ENCODE results near the gene DLG5. TPM values are rescaled to one million over a fixed set of nuclear protein-coding genes. Genes with fewer than 3 reads are reported as not detected.

Gene DLG5
- total RNA-seq, 4 donors from 2014 or later = 45.4 to 92.4 (median 61.2) TPM

DNA sequence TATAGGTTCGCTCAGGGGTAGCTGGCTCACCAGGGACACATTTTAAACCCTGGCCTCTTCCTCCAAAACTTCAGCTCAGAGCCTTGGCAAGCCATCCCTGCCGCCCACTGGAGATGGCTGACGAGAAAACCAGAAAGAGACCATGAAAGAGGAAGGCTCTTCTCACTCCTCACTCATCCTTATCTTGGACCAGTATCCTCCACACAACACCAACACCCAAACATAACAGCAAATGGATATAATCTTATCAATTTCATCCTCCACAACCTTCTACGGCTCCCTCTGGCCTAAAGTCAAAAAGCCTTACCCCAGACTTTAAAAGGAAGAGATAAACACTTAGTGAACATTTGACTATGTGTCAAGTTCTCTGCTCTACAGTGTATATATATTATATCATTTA lies 26.9 kb downstream of the DLG5 start:
- Histone ChIP-seq H3K27ac (peak overlapping the region; percentile 18 to 59 (median 34)), H3K9me3 (no peaks in the 10 kb centered on the region), H3K27me3 (no peaks in the 10 kb centered on the region), H3K36me3 (no peaks in the 10 kb centered on the region), H3K4me1 (peaks cover 23 to 44% of the 10 kb centered on the region in 2 donors), H3K4me3 (replicated peaks in 1 of 3) (no peak overlapping the region)
- no peak for DNase-seq
- 82 to 95% methylated on average over 4 of the region's 4 CpGs for WGBS, 2 donors
- TF ChIP-seq POLR2A (IDR thresholded peaks at IDR 0.05) = no peak
- TF ChIP-seq, protein P1, sequence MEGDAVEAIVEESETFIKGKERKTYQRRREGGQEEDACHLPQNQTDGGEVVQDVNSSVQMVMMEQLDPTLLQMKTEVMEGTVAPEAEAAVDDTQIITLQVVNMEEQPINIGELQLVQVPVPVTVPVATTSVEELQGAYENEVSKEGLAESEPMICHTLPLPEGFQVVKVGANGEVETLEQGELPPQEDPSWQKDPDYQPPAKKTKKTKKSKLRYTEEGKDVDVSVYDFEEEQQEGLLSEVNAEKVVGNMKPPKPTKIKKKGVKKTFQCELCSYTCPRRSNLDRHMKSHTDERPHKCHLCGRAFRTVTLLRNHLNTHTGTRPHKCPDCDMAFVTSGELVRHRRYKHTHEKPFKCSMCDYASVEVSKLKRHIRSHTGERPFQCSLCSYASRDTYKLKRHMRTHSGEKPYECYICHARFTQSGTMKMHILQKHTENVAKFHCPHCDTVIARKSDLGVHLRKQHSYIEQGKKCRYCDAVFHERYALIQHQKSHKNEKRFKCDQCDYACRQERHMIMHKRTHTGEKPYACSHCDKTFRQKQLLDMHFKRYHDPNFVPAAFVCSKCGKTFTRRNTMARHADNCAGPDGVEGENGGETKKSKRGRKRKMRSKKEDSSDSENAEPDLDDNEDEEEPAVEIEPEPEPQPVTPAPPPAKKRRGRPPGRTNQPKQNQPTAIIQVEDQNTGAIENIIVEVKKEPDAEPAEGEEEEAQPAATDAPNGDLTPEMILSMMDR (IDR thresholded peaks at IDR 0.05) = no peak
- intact Hi-C loops (cut with DNase I) = no loop called here

DNA sequence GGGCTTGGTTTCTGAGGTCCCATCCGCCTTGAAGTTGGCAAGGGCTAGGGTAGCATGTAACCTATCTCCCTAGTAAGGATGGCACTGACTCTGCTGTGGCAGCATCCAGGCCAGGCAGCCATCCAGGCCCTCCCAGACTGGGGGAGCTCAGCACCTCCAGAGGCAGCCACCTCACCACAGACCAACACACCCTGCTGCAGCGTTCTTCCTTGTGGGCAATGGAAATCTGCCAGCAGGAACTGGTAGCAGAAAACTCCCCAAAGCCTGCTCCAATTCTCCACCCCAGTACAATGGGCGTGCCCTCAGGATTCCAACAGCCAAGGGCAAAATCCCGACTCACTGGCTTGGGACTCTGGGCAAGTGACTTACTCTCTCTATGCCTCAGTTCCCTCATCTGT lies 27.5 kb downstream of the DLG5 start:
- peak overlapping the region; percentile 34 to 70 (median 63) for H3K27ac ChIP-seq
- intact Hi-C loops (cut with DNase I) = no loop called here
- DNase-seq = peak; percentile 35 to 61
- H3K4me3 ChIP-seq (replicated peaks in 1 of 3) = no peak overlapping the region
- no peak for TF ChIP-seq POLR2A (IDR thresholded peaks at IDR 0.05)
- TF ChIP-seq, protein P1 (IDR thresholded peaks at IDR 0.05) = no peak
- H3K4me1 ChIP-seq = peaks cover 23 to 45% of the 10 kb centered on the region in 2 donors
- H3K36me3 ChIP-seq = no peaks in the 10 kb centered on the region
- H3K27me3 ChIP-seq = no peaks in the 10 kb centered on the region
- no peaks in the 10 kb centered on the region for H3K9me3 ChIP-seq
- 52 to 74% methylated on average over 3 of the region's 4 CpGs for WGBS, 2 donors

DNA sequence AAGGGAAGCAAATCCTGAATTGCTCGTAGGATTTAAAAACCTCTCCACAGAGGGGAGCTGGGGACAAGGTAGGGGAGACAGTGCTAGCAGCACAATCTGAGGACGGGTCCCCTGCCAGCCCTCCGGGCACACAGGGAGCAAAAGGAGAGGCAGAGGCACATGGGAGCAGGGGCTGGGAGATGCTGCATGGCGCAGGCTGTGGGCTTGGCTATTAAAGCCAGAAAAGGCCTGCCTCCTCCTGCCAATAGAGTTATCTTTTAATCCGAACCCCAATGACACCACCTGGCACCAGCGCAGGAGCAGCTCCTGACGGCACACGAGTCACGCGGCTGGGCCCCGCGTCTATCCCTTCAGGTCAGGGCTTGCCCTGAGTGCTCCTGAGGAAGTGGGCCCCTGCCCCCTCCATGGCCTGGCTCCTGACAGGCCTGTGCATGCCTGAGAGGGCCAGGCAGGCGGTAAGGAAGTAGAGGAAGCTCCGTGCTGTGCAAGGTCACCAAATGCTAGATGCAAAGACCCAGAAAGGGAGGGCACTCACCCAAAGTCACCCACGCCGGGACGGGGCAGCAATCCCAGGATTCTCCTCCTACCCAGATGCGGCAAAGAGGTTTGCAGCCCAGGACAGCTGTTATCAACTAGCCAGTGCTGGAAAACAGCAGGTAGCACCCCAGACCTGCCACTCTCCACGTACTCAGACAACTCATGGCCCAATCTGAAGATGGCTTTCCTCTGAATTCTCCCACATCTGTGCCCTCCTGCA lies 28.1 kb downstream of the DLG5 start:
- Histone ChIP-seq H3K27ac (peak overlapping the region; percentile 34 to 70 (median 63)), H3K4me1 (peaks cover 23 to 51% of the 10 kb centered on the region in 2 donors), H3K9me3 (no peaks in the 10 kb centered on the region), H3K36me3 (no peaks in the 10 kb centered on the region), H3K4me3 (replicated peaks in 1 of 3) (no peak overlapping the region), H3K27me3 (no peaks in the 10 kb centered on the region)
- intact Hi-C loops (cut with DNase I) = no loop called here
- WGBS, 2 donors = 52 to 61% methylated on average over 17 to 19 of the region's 19 CpGs
- no peak for TF ChIP-seq POLR2A (IDR thresholded peaks at IDR 0.05)
- TF ChIP-seq, protein P1 (IDR thresholded peaks at IDR 0.05) = no peak
- DNase-seq = peak; percentile 71 to 79

DNA sequence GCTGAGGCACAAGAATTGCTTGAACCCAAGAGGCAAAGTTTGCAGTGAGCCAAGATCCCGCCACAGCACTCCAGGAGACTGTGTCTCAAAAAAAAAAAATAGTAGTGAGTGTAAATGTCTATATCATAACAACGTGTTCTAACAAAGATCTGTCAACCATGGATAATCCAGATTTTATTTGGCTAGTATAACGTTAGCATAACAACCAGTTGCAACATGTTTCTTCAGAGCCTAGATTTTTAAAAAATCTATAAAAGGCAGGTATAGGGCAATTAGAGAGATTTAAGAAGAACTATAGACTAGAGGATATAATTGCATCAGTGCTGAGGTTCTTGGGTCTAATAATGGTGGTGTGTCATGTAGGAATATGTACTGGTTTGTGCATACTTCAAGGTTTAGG lies 30.5 kb downstream of the DLG5 start:
- DNase-seq = no peak
- intact Hi-C loops (cut with DNase I) = no loop called here
- no peaks in the 10 kb centered on the region for H3K9me3 ChIP-seq
- H3K4me1 ChIP-seq = peaks cover 38 to 63% of the 10 kb centered on the region in 2 donors
- no peak overlapping the region for H3K4me3 ChIP-seq (replicated peaks in 1 of 3)
- no peaks in the 10 kb centered on the region for H3K27me3 ChIP-seq
- H3K27ac ChIP-seq = no peak overlapping the region
- 69 to 71% methylated on average over 3 of the region's 3 CpGs for WGBS, 2 donors
- TF ChIP-seq, protein P1 (IDR thresholded peaks at IDR 0.05) = no peak
- no peak for TF ChIP-seq POLR2A (IDR thresholded peaks at IDR 0.05)
- no peaks in the 10 kb centered on the region for H3K36me3 ChIP-seq

DNA sequence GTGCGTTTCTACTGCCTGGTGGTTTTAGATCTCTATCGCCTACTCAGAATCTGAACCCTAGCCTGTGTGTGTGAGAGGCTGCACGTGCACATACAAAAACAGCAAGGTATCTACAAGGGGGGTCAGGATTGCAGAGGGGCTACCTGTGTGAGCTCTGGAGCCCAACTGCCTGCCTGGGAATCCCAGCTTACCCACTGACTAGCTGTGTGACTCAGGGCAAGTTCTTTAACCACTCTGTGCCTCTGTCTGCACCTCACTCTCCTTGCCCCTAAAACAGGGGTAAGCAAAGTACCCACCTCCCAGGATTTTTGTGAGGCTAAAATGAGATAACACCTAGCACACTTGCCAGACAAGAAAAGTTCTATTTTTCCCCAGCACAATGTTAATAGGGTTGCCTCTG lies 32.5 kb downstream of the DLG5 start:
- H3K36me3 ChIP-seq = no peaks in the 10 kb centered on the region
- H3K4me1 ChIP-seq = peaks cover 44 to 66% of the 10 kb centered on the region in 2 donors
- DNase-seq = no peak
- H3K4me3 ChIP-seq (replicated peaks in 1 of 3) = no peak overlapping the region
- no peaks in the 10 kb centered on the region for H3K27me3 ChIP-seq
- 60 to 70% methylated on average over 3 of the region's 3 CpGs for WGBS, 2 donors
- no peak for TF ChIP-seq POLR2A (IDR thresholded peaks at IDR 0.05)
- TF ChIP-seq, protein P1 (IDR thresholded peaks at IDR 0.05) = no peak
- peak overlapping the region in 1 of 3 donors; percentile 20 for H3K27ac ChIP-seq
- H3K9me3 ChIP-seq = no peaks in the 10 kb centered on the region
- intact Hi-C loops (cut with DNase I) = no loop called here

Measured in thyroid gland (tissue), 4 donors.